Breast epithelium (tissue), 3 donors: ENCODE data around the gene SLC16A12.

ENCODE experiments used
- POLR2AphosphoS5 ChIP-seq, 3 donors: sonication (generic); formaldehyde crosslinking; IDR thresholded peaks; one replicate each; pipeline ENCODE4 v1.6.1; 2017; ENCODE audit warnings: antibody characterized with exemption in 3 of 3
- TF ChIP-seq, protein P1 (sequence below), 3 donors: fragments of 450-650 bp; IDR thresholded peaks; one replicate each; pipeline ENCODE4 v1.5.1; 2016 to 2017; ENCODE audit warnings: antibody characterized with exemption in 3 of 3, mild to moderate bottlenecking in 3 of 3, moderate library complexity in 3 of 3

DNA sequence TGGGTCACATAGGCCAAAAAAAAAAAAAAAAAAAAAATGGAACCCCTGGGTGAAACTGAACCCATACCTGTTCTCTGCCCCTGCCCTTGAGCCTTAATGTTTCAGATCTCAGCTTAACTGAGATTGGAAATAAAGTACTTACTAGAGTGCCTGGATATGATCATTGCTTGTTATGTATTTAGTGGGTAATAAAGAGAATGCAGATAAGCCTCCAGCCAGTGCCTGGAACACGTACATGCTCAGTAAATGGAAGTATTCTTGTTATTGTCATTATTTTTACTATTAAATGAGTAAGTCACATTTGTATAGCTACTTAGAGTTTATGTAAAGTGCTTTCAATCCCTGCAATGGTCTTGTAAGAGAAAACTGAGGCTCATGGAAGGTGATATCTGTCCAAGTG lies 14.7 kb downstream of the SLC16A12 start:
- TF ChIP-seq POLR2AphosphoS5 (IDR thresholded peaks at IDR 0.05) = no peak
- TF ChIP-seq, protein P1, sequence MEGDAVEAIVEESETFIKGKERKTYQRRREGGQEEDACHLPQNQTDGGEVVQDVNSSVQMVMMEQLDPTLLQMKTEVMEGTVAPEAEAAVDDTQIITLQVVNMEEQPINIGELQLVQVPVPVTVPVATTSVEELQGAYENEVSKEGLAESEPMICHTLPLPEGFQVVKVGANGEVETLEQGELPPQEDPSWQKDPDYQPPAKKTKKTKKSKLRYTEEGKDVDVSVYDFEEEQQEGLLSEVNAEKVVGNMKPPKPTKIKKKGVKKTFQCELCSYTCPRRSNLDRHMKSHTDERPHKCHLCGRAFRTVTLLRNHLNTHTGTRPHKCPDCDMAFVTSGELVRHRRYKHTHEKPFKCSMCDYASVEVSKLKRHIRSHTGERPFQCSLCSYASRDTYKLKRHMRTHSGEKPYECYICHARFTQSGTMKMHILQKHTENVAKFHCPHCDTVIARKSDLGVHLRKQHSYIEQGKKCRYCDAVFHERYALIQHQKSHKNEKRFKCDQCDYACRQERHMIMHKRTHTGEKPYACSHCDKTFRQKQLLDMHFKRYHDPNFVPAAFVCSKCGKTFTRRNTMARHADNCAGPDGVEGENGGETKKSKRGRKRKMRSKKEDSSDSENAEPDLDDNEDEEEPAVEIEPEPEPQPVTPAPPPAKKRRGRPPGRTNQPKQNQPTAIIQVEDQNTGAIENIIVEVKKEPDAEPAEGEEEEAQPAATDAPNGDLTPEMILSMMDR (IDR thresholded peaks at IDR 0.05) = no peak
